Heart right ventricle (tissue), 16 donors: ENCODE data around the gene RAPGEF2. TPM values are rescaled to one million over a fixed set of nuclear protein-coding genes. Genes with fewer than 3 reads are reported as not detected.

ENCODE experiments used
- ATAC-seq, 8 donors: fragments of 200-7000 bp; cut with Tn5 transposase; one replicate each; pipeline ENCODE4 v1.9.1; 2020; ENCODE audit warnings: mild to moderate bottlenecking in 8 of 8, moderate library complexity in 8 of 8, moderate number of reproducible peaks in 1 of 8
- DNase-seq, 2 donors: peaks; one replicate each; pipeline ENCODE4 v3.0.0-alpha.2; 2020
- H3K27ac ChIP-seq, 10 donors: fragments of 200-600 bp; sonication (generic) in 2 of 10; one replicate each; pipeline versions ENCODE4 v1.5.0 to v1.8.0; 2020 to 2022; ENCODE audit warnings: mild to moderate bottlenecking in 3 of 10
- H3K27me3 ChIP-seq, 7 donors: fragments of 200-600 bp; one replicate each; pipeline ENCODE4 v1.8.0; 2021 to 2022; ENCODE audit warnings: mild to moderate bottlenecking in 2 of 7
- H3K36me3 ChIP-seq, 9 donors: fragments of 200-600 bp; sonication (generic) in 1 of 9; one replicate each; pipeline versions ENCODE4 v1.5.0 to v1.8.0; 2020 to 2022; ENCODE audit warnings: mild to moderate bottlenecking in 2 of 9
- H3K4me1 ChIP-seq, 9 donors: fragments of 200-600 bp; sonication (generic) in 1 of 9; one replicate each; pipeline versions ENCODE4 v1.5.0 to v1.8.0; 2020 to 2022; ENCODE audit warnings: mild to moderate bottlenecking in 4 of 9
- H3K4me3 ChIP-seq, 10 donors: fragments of 200-600 bp; sonication (generic) in 2 of 10; one replicate each; pipeline versions ENCODE4 v1.5.0 to v1.8.0; 2020 to 2022; ENCODE audit warnings: mild to moderate bottlenecking in 7 of 10, moderate library complexity in 2 of 10
- H3K9me3 ChIP-seq, 11 donors: fragments of 200-600 bp in 10 of 11; sonication (generic) in 2 of 11; one replicate each; pipeline versions ENCODE4 v1.5.0 to v1.8.0; 2013 to 2022; ENCODE audit warnings: mild to moderate bottlenecking in 2 of 11, control low read depth in 1 of 11, moderate library complexity in 1 of 11
- WGBS, 2 donors: extraction: QIAGEN DNeasy Blood & Tissue Kit; methylation state at CpG; one replicate each; pipeline ENCODE4 v1.1.7; 2013; ENCODE audit warnings: inconsistent platforms in 1 of 2; 5-methylcytosine and 5-hydroxymethylcytosine counted together
- intact Hi-C, 10 donors: fragments of 100-400 bp; cut with DNase I; formaldehyde crosslinking; loops; one replicate each; pipeline versions ENCODE4 v1.11.1 to v1.14.2; 2022
- polyA plus RNA-seq, 2 donors: library from polyadenylated mRNA; stranded (reverse); fragments of 200-250 nt; gene quantifications; one replicate each; pipeline ENCODE4 v1.2.3, GENCODE V29; 2013
- total RNA-seq, 10 donors: library from RNA; stranded (reverse); fragmentation: NEBNext Ultra II Directional in 3 of 10; extraction: Animal tissue kit (Norgen Biotek cat#: 25700) in 3 of 10; gene quantifications; one replicate each; pipeline versions ENCODE4 v1.2.1 to v1.2.4, GENCODE V29; 2021 to 2023
- TF ChIP-seq, protein P1 (sequence below), 9 donors: fragments of 200-600 bp; sonication (generic) in 2 of 9; IDR thresholded peaks; one replicate each; pipeline versions ENCODE4 v1.5.0 to v1.8.0; 2021 to 2022; ENCODE audit warnings: antibody characterized with exemption in 9 of 9, mild to moderate bottlenecking in 5 of 9, moderate library complexity in 1 of 9
- donor health status: Arrhythmogenic right ventricular cardiomyopathy.
- donor health status: ischemic (EF 13 %, LVEDD 7.1; RV severe dilation, severe dysfunction).
- donor health status: healthy with polysubstance abuse.
- donor health status: DM: no; HTN: yes; CAD: no.
- donor health status: DM: no; HTN: no; CAD: no.
- donor health status: ischemic (EF 25% LVEDD 6.9; RV normal size, moderate dysfunction).
- donor health status: ischemic (EF 25% LVEDD 5.7; RV mildly dilated, moderate dysfunction).
- donor health status: healthy.
- donor health status: DM: yes; HTN: yes; CAD: no.
- donor health status: Ischemic cardiomyopathy.
- donor health status: ischemic (EF 35%, LVEDD 5.7; RV mildly dilated, moderate dysfunction).
- donor health status: nonischemic (EF 11% LVEDD 7.7; RV severe dilation, severe dysfunction).
- donor health status: DM: yes; HTN: yes; CAD: no.
- donor health status: PGD.
- donor health status: ischemic (EF 29% LVEDD 5.4; RV normal size, mild dysfunction).
- donor health status: nonischemic (EF 23%, LVEDD 6.1; RV moderate dilation, normal function).

Gene RAPGEF2
- total and polyA plus RNA-seq, 12 donors = 9.2 to 68.8 (median 53.7) TPM

- TF ChIP-seq, protein P1, sequence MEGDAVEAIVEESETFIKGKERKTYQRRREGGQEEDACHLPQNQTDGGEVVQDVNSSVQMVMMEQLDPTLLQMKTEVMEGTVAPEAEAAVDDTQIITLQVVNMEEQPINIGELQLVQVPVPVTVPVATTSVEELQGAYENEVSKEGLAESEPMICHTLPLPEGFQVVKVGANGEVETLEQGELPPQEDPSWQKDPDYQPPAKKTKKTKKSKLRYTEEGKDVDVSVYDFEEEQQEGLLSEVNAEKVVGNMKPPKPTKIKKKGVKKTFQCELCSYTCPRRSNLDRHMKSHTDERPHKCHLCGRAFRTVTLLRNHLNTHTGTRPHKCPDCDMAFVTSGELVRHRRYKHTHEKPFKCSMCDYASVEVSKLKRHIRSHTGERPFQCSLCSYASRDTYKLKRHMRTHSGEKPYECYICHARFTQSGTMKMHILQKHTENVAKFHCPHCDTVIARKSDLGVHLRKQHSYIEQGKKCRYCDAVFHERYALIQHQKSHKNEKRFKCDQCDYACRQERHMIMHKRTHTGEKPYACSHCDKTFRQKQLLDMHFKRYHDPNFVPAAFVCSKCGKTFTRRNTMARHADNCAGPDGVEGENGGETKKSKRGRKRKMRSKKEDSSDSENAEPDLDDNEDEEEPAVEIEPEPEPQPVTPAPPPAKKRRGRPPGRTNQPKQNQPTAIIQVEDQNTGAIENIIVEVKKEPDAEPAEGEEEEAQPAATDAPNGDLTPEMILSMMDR (IDR thresholded peaks at IDR 0.05) = no peak
- Histone ChIP-seq H3K36me3 (no peaks in the 10 kb centered on the region), H3K4me3 (peak overlapping the region in 1 of 10 donors; percentile 12), H3K4me1 (peaks cover 11 to 96% (median 77%) of the 10 kb centered on the region in 9 donors), H3K9me3 (no peaks in the 10 kb centered on the region), H3K27ac (peak overlapping the region in 6 of 10 donors; percentile 11 to 81 (median 58)), H3K27me3 (no peaks in the 10 kb centered on the region)
- WGBS, 2 donors = 67 to 79% methylated on average over 4 of the region's 4 CpGs
- intact Hi-C loops = loop anchor here (2.0 to 10.0 kb wide), 11 partner anchors 69 to 449 kb away; partner anchors contain the start of genes RAPGEF2 (in 6 of the 10) and PPID (in 4 of the 10)
- DNase-seq (no peak), ATAC-seq (no peak)
Measured at GRCh38 chr4:159173886-159174285, 71.0 kb downstream of the RAPGEF2 start.

GRCh38 chr4:159174645-159175084 is 71.8 kb downstream of the RAPGEF2 start:
- Histone ChIP-seq H3K4me3 (peak overlapping the region in 1 of 10 donors; percentile 18), H3K4me1 (peaks cover 11 to 100% (median 85%) of the 10 kb centered on the region in 9 donors), H3K27me3 (no peaks in the 10 kb centered on the region), H3K36me3 (no peaks in the 10 kb centered on the region), H3K27ac (peak overlapping the region in 7 of 10 donors; percentile 11 to 81 (median 57)), H3K9me3 (no peaks in the 10 kb centered on the region)
- TF ChIP-seq, protein P1 (IDR thresholded peaks at IDR 0.05) = no peak
- WGBS, 2 donors = 65 to 67% methylated on average over 2 of the region's 2 CpGs
- no peak for DNase-seq
- no peak for ATAC-seq
- intact Hi-C loops = loop anchor here (1.0 to 10.0 kb wide), 18 partner anchors 27 to 450 kb away; partner anchors contain the start of genes RAPGEF2 (in 6 of the 10) and PPID (in 4 of the 10)

DNA sequence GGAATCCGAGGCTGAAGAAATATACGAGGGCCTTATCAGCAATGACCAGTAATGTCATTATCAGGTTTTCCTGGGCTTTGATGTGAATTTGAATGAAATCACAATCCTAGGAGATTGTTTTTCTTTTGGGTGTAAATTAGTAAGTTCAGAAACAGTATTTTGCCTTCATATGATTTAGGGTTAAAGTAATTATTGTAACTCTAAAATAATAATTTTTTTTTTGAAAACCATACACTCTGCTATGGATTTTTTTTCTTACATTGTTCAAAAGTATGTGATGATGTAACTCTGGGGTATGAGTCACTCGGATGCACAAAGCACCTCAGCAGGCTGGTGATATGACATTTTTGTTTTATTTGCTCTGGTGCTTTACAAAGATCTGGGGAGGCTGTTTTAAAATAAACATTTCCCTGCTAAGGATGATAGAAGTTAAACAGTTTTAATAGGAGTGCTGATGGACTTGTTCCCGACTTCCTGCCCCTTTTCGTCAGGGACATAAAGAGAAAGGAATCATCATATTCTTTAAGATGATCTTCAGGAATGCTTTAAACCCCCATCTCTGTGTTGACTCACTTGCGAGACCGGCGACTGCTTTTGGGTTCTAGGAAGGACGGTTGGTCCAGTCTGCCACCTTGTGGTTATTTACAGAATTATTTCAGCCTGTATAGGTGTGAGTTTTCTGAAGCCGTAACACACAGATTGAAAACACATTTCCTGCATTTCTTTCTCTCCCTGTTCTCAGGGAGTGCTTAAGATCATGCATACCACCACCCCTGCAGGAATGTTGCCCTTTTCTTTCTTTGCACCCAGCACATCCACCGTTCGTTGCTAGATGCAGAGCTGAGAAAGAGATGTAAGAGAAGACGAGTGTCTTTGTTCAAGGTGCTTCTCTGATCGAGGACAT is 72.5 kb downstream of the RAPGEF2 start:
- H3K27ac ChIP-seq = peak overlapping the region in 9 of 10 donors; percentile 11 to 81 (median 57)

More for the DNA sequence above, 72.5 kb downstream of the RAPGEF2 start:
- Histone ChIP-seq H3K4me3 (peak overlapping the region in 3 of 10 donors; percentile 4 to 18 (median 8)), H3K4me1 (peaks cover 11 to 100% (median 92%) of the 10 kb centered on the region in 9 donors), H3K27me3 (no peaks in the 10 kb centered on the region), H3K36me3 (no peaks in the 10 kb centered on the region), H3K9me3 (no peaks in the 10 kb centered on the region)
- intact Hi-C loops = loop anchor here (1.0 to 10.0 kb wide), 17 partner anchors 26 to 451 kb away; partner anchors contain the start of genes PPID (in 4 of the 10) and RAPGEF2 (in 4 of the 10)
- DNase-seq (peak; percentile 35 to 81), ATAC-seq (peak; percentile 81 to 91 (median 87))
- TF ChIP-seq, protein P1 (IDR thresholded peaks at IDR 0.05) = peak; percentile 56 to 87 (median 82)
- 12 to 19% methylated on average over 14 of the region's 14 CpGs for WGBS, 2 donors
